LNCAP (cell line): ENCODE data around the gene SLC5A10.

ENCODE experiments used
- TF ChIP-seq, protein P1 (sequence below): fragments of 450-650 bp; IDR thresholded peaks from 2 replicates; pipeline ENCODE4 v1.5.1; 2017; ENCODE audit warnings: mild to moderate bottlenecking

Gene SLC5A10

DNA sequence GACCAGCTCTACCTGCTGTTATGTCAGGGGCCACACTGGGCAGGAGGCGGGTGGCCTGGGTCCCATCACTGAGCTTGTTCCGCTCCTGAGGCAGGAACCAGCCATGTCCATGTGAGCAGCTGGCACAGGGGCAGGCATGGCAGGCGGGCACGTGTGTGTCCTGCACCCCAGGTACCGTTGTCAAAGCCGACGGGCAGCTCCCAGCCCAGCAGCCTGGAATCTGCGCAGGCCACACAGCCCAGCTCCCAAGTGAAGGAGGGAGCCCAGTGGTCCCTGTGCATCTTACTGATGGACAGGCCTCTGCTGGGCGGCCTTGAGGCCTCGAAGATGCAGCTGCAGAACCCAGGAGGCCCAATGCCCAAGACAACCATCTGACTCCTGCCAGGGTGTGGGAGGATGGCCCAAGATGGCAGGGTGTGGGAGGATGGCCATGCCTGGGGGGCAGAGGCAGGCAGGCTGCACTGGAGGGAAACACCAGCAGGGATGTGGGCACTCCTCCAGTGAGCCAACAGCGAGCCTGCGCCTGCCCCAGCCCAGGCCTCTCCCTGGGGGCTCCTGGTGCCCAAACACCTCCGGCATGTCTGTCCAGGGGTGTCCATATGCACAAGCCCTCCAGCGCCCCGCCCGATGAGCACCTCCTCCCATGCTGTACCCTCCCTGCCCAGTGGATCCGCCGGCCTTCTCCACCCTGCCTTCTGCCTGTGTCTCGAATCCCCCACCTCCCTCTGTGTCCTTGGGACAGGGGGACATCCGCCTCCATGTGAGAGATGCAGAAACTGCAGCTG is 39.8 kb downstream of the SLC5A10 start:
- TF ChIP-seq, protein P1, sequence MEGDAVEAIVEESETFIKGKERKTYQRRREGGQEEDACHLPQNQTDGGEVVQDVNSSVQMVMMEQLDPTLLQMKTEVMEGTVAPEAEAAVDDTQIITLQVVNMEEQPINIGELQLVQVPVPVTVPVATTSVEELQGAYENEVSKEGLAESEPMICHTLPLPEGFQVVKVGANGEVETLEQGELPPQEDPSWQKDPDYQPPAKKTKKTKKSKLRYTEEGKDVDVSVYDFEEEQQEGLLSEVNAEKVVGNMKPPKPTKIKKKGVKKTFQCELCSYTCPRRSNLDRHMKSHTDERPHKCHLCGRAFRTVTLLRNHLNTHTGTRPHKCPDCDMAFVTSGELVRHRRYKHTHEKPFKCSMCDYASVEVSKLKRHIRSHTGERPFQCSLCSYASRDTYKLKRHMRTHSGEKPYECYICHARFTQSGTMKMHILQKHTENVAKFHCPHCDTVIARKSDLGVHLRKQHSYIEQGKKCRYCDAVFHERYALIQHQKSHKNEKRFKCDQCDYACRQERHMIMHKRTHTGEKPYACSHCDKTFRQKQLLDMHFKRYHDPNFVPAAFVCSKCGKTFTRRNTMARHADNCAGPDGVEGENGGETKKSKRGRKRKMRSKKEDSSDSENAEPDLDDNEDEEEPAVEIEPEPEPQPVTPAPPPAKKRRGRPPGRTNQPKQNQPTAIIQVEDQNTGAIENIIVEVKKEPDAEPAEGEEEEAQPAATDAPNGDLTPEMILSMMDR = no peak

DNA sequence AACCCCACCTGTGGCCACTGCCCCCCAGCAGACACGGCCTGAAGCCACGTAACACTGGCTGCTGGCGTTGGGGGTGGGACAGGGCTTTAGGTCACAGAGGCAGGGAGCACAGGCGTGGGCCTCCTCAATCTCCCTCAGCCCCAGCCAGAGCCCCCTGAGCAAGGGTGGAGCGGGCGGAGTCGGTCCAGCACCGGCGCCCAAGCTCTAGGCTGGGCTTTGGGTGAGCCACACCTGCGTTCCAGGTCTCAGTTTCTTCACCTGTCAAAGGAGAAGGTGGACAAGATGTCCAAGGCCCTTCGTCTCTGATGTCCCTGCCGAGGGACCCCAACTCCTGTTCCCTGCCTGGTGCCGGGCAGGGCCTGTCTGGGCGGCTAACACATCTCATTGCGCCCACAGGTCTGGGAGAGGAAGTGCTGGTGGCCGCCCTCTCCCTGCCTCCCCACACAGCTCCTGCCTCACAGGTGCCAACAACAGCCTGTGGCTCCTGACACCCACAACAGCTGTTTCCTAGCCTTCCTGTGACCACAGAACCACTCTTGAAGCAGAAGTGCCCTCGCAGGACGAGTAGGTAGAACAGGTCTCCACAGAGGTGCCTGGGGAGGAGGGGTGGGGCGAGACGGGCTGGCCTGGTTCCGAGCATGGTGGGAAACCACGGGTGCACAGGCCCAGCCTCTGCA is 40.6 kb downstream of the SLC5A10 start:
- TF ChIP-seq, protein P1 = no peak

DNA sequence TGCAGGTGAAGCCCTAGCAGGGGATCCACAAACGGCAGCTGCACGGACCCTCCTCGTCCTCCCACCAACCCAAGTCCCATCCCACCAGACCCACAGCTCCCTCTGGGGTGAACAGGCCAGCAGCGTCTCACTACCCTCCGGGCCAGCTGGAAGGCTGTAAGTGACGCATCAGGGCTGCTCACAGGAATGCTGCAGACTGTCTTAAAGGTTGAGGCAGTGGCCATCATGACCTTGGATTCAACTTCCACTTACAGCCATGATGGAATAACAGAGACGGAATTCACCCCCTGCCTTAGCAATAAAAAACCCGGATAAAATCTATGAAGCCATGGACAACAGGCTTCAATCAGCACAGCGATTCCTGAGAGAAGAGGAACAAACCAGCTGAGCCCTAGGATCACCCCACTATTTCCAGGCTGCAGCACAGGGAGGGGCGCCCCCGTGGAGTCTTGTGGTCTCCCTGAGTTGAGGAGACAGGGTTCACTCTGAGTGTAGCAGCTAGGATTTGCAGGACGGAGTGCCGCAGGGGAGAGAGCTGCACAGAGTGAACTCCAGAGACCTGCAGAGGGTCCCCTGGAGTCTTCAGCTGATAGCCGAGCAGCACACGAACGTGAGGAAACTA is 42.1 kb downstream of the SLC5A10 start:
- TF ChIP-seq, protein P1 = no peak

DNA sequence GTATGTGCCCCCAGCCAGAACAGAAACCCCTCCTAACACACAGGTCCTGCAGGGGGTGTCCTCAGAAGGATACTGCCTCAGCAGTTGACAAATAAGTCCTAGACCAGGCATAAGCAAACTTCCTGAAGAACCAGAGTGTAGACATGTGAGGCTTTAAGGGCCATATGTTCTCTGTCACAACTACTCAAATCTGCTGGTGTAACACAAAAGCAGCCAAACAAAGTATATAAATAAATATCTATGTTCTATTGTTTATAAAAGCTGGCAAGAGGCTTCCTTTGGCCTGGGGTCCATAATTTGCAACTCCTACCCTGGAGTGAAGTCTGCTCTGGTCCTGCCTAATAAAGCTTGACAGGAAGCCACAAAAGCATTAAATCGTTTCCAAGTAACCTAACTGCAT is 42.7 kb downstream of the SLC5A10 start:
- TF ChIP-seq, protein P1 = no peak

DNA sequence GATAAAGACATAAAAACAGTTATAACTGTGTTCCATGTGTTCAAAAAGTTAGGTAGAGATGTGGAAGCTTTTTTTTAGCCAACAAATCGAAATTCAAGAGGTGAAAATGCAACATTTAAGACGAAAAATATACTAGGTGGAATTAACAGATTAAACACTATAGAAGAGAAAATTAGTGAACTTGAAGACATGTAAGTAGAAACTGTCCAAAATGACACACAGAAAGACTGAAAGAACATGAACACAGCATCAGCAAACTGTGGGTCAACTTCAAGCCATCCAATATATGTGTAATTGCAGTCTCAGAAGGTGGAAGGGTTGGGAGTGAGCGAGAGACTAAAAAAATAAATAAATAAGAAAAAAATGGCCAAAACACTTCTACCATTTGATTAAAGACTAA is 43.3 kb downstream of the SLC5A10 start:
- TF ChIP-seq, protein P1 = no peak

DNA sequence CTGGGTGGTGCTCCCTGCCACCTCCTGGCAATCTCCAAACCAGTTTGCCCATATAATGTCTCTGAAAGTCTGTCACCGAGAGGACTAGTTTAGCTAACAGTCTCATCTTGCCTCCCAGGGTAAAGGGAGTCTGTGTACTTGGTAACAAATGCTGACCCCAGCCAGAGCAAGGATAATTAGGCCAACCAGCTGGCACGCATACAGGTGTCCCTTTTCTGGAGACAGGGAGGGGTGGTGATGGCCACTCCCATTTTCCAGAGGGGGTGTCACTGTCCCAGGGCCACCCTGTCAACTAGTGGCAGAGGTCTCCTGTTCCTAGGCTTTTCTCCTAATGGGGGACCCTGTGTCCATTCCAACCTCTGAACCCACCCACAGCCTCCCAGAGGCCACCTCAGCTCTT is 44.5 kb downstream of the SLC5A10 start:
- TF ChIP-seq, protein P1 = no peak

DNA sequence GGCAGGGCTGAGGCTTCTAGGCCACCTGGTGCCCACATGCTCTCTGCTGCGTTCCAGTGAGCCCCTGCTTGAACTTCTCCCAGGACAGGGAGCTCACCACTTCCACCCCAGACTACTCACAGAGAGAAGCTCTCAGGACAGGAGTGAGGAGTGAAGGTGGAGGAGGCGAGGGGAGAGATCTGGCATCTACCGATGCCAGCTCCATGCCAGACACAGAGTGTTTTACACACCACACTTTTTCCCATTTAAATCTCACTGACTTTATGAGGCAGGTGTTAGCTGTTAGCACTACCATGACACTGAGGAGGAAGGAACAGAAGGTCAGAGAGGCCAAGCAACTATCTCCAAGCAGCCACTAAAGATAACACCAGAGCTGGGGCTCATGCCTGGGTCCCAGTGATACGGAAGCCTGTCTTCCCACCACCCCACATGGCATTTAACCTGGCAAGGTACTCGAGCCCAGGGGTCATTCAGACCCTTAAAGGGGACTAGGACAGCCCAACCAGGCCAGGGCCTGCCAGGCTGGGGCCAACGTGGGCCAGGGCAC is 45.8 kb downstream of the SLC5A10 start:
- TF ChIP-seq, protein P1 = no peak
